HEK293 (cell line): Measurements from ENCODE around the gene CHST8.

Experiments
- GFI1B ChIP-seq: fragments of 450-650 bp; formaldehyde crosslinking; IDR thresholded peaks from 2 replicates; pipeline ENCODE4 v1.5.1; 2016; ENCODE audit warnings: missing biosample characterization, missing genetic modification characterization
- KLF10 ChIP-seq: fragments of 450-650 bp; IDR thresholded peaks from 2 replicates; pipeline ENCODE4 v1.5.1; 2018; ENCODE audit warnings: missing biosample characterization, mild to moderate bottlenecking, missing genetic modification characterization
- KLF17 ChIP-seq: fragments of 450-650 bp; formaldehyde crosslinking; IDR thresholded peaks from 2 replicates; pipeline ENCODE4 v1.5.1; 2016; ENCODE audit warnings: missing biosample characterization, missing genetic modification characterization
- KLF7 ChIP-seq: fragments of 450-650 bp; formaldehyde crosslinking; IDR thresholded peaks from 2 replicates; pipeline ENCODE4 v1.5.1; 2016; ENCODE audit warnings: missing biosample characterization, missing genetic modification characterization, borderline replicate concordance
- KLF8 ChIP-seq: fragments of 450-650 bp; formaldehyde crosslinking; IDR thresholded peaks from 2 replicates; pipeline ENCODE4 v1.5.1; 2016; ENCODE audit warnings: missing biosample characterization, missing genetic modification characterization
- PRDM10 ChIP-seq: fragments of 450-650 bp; formaldehyde crosslinking; IDR thresholded peaks from 2 replicates; pipeline ENCODE4 v1.5.1; 2016; ENCODE audit warnings: missing biosample characterization, missing genetic modification characterization
- SP3 ChIP-seq: fragments of 450-650 bp; formaldehyde crosslinking; IDR thresholded peaks from 2 replicates; pipeline ENCODE4 v1.5.1; 2016; ENCODE audit warnings: missing biosample characterization, missing genetic modification characterization
- TCF7L2 ChIP-seq: IDR thresholded peaks from 2 replicates; pipeline ENCODE4 v1.6.1; 2011; ENCODE audit warnings: low read depth, mild to moderate bottlenecking, inconsistent platforms, low read length, moderate library complexity, borderline replicate concordance
- YY1 ChIP-seq: fragments of 450-650 bp; formaldehyde crosslinking; IDR thresholded peaks from 2 replicates; pipeline ENCODE4 v1.5.1; 2018; ENCODE audit warnings: missing biosample characterization, missing genetic modification characterization
- ZBTB8A ChIP-seq: fragments of 450-650 bp; formaldehyde crosslinking; IDR thresholded peaks from 2 replicates; pipeline ENCODE4 v1.5.1; 2016; ENCODE audit warnings: missing biosample characterization, missing genetic modification characterization
- ZIC2 ChIP-seq: fragments of 450-650 bp; formaldehyde crosslinking; IDR thresholded peaks from 2 replicates; pipeline ENCODE4 v1.5.1; 2016; ENCODE audit warnings: missing biosample characterization, missing genetic modification characterization
- ZNF148 ChIP-seq: fragments of 450-650 bp; formaldehyde crosslinking; IDR thresholded peaks from 2 replicates; pipeline ENCODE4 v1.5.0; 2017; ENCODE audit warnings: missing biosample characterization, missing genetic modification characterization, borderline replicate concordance
- ZNF157 ChIP-seq: fragments of 450-650 bp; formaldehyde crosslinking; IDR thresholded peaks from 2 replicates; pipeline ENCODE4 v1.5.1; 2016; ENCODE audit warnings: missing biosample characterization, missing genetic modification characterization
- ZNF169 ChIP-seq: fragments of 450-650 bp; formaldehyde crosslinking; IDR thresholded peaks from 2 replicates; pipeline ENCODE4 v1.5.1; 2016; ENCODE audit warnings: missing biosample characterization, missing genetic modification characterization
- ZNF202 ChIP-seq: fragments of 450-650 bp; formaldehyde crosslinking; IDR thresholded peaks from 2 replicates; pipeline ENCODE4 v1.5.1; 2016; ENCODE audit warnings: missing biosample characterization, missing genetic modification characterization, borderline replicate concordance
- ZNF354C ChIP-seq: fragments of 450-650 bp; formaldehyde crosslinking; IDR thresholded peaks from 2 replicates; pipeline ENCODE4 v1.5.1; 2016; ENCODE audit warnings: missing biosample characterization, missing genetic modification characterization, low read depth, borderline replicate concordance
- ZNF488 ChIP-seq: fragments of 450-650 bp; formaldehyde crosslinking; IDR thresholded peaks from 2 replicates; pipeline ENCODE4 v1.5.1; 2016; ENCODE audit warnings: missing biosample characterization, missing genetic modification characterization
- ZNF513 ChIP-seq: fragments of 450-650 bp; IDR thresholded peaks from 2 replicates; pipeline ENCODE4 v1.5.1; 2018; ENCODE audit warnings: missing biosample characterization, missing genetic modification characterization
- ZNF596 ChIP-seq: fragments of 450-650 bp; IDR thresholded peaks from 2 replicates; pipeline ENCODE4 v1.5.0; 2018; ENCODE audit warnings: missing biosample characterization, mild to moderate bottlenecking, missing genetic modification characterization, moderate library complexity
- ZNF623 ChIP-seq: fragments of 450-650 bp; formaldehyde crosslinking; IDR thresholded peaks from 2 replicates; pipeline ENCODE4 v1.5.1; 2016; ENCODE audit warnings: missing biosample characterization, missing genetic modification characterization
- ZNF639 ChIP-seq: fragments of 450-650 bp; formaldehyde crosslinking; IDR thresholded peaks from 2 replicates; pipeline ENCODE4 v1.5.1; 2016; ENCODE audit warnings: missing biosample characterization, missing genetic modification characterization
- ZNF692 ChIP-seq: fragments of 450-650 bp; formaldehyde crosslinking; IDR thresholded peaks from 2 replicates; pipeline ENCODE4 v1.5.1; 2016; ENCODE audit warnings: missing biosample characterization, missing genetic modification characterization
- ZNF701 ChIP-seq: fragments of 450-650 bp; formaldehyde crosslinking; IDR thresholded peaks from 2 replicates; pipeline ENCODE4 v1.5.1; 2016; ENCODE audit warnings: missing biosample characterization, missing genetic modification characterization
- ZNF777 ChIP-seq: fragments of 450-650 bp; formaldehyde crosslinking; IDR thresholded peaks from 2 replicates; pipeline ENCODE4 v1.5.1; 2017; ENCODE audit warnings: missing biosample characterization, missing genetic modification characterization, borderline replicate concordance
- ZNF785 ChIP-seq: fragments of 450-650 bp; formaldehyde crosslinking; IDR thresholded peaks from 2 replicates; pipeline ENCODE4 v1.5.1; 2016; ENCODE audit warnings: missing biosample characterization, missing genetic modification characterization
- ZNF830 ChIP-seq: fragments of 450-650 bp; IDR thresholded peaks from 2 replicates; pipeline ENCODE4 v1.5.0; 2018; ENCODE audit warnings: missing biosample characterization, missing genetic modification characterization, low read depth, mild to moderate bottlenecking, moderate library complexity
- ZSCAN23 ChIP-seq: fragments of 450-650 bp; formaldehyde crosslinking; IDR thresholded peaks from 2 replicates; pipeline ENCODE4 v1.5.1; 2016; ENCODE audit warnings: missing biosample characterization, missing genetic modification characterization

Gene CHST8

GRCh38 chr19:33778089-33778791 lies 156.5 kb downstream of the CHST8 start (continued):
- TF ChIP-seq TCF7L2 = no peak
- TF ChIP-seq ZNF202 (tag by site-specific recombination) = no peak
- peak; percentile 80 for TF ChIP-seq ZBTB8A
- no peak for TF ChIP-seq GFI1B (tag by site-specific recombination)
- TF ChIP-seq ZNF488 = no peak; the same call in 1 of the 2 replicates
- TF ChIP-seq KLF7 (tag by site-specific recombination) = no peak
- TF ChIP-seq SP3 = peak; percentile 40; the same call in 1 of the 2 replicates
- TF ChIP-seq ZNF785 (tag by site-specific recombination) = no peak
- peak; percentile 84 for TF ChIP-seq KLF8 (tag by site-specific recombination)
- TF ChIP-seq KLF17 (tag by site-specific recombination) = peak; percentile 95
- no peak for TF ChIP-seq PRDM10 (tag by site-specific recombination)
- no peak for TF ChIP-seq ZSCAN23 (tag by site-specific recombination)
- TF ChIP-seq ZNF596 = peak; percentile 62; the same call in 1 of the 2 replicates
- no peak; the same call in 1 of the 2 replicates for TF ChIP-seq ZNF157 (tag by site-specific recombination)
- peak; percentile 59 for TF ChIP-seq ZNF639 (tag by site-specific recombination)
- no peak for TF ChIP-seq ZNF830
- peak; percentile 86 for TF ChIP-seq ZNF148 (tag by site-specific recombination)
- TF ChIP-seq KLF10 (tag by site-specific recombination) = no peak
- TF ChIP-seq ZNF777 (tag by site-specific recombination) = peak; percentile 98
- TF ChIP-seq ZIC2 = peak; percentile 95
- peak; percentile 92 for TF ChIP-seq ZNF692
- TF ChIP-seq ZNF513 (tag by site-specific recombination) = no peak; the same call in 1 of the 2 replicates
- no peak; the same call in none of the 2 replicates for TF ChIP-seq ZNF701 (tag by site-specific recombination)
- TF ChIP-seq YY1 = peak; percentile 81
- no peak; the same call in 1 of the 2 replicates for TF ChIP-seq ZNF354C (tag by site-specific recombination)
- TF ChIP-seq ZNF169 = 0 out of 2 replicates have a peak, but pooled peaks have one; percentile 79
- TF ChIP-seq ZNF623 (tag by site-specific recombination) = 0 out of 2 replicates have a peak, but pooled peaks have one; percentile 16
